Subcutaneous adipose tissue (tissue), 4 donors: Measurements from ENCODE around the gene MUCL3. TPM values are rescaled to one million over a fixed set of nuclear protein-coding genes. Genes with fewer than 3 reads are reported as not detected.

Experiments used
- CTCF ChIP-seq: fragments of 450-650 bp; IDR thresholded peaks from one replicate; pipeline ENCODE4 v1.5.1; 2016; ENCODE audit warnings: low read depth, mild to moderate bottlenecking, control low read depth, antibody characterized with exemption, moderate library complexity
- total RNA-seq, 4 donors: library from RNA; depleted of rRNA; stranded (reverse); fragments of >200 nt; gene quantifications; one replicate each; pipeline ENCODE4 v1.1.0, GENCODE V29; 2016

MUCL3 gene
- total RNA-seq: not detected

DNA sequence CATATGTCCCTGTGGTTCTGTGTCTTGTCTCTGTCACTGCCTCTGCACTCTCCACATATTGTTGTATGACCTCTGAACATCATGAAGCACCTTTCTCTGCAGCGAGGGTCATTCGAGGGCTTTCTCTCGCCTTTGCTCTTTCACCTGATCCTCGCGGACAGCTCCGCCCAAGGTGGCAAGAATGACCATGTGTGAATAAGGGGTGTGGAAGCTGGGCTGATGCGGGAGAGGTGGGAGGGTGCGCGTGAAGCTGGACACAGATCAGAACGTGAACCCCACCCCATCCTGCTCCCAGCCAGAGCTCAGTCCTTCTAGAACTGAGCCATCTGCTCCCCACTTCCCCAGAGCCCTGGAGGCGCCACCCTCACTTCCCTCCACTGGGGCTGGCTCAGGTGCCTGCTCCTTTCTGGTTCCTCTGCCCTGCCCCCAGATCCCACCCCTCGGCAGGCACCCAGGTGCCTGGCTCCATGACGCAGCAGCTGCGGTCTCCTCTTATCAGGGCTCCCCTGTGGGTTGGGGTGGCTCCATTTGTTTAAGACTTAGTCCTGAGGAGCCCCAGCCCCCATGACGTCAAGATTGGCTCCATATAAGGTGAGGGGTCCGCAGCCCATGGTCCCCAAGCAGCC, at the start of gene MUCL3:
MUCL3 (plus strand) TSS at position 613 of the 626 bp plus-strand sequence. CDS start 27 bp downstream, outside the sequence.
- TF ChIP-seq CTCF: no peak

DNA sequence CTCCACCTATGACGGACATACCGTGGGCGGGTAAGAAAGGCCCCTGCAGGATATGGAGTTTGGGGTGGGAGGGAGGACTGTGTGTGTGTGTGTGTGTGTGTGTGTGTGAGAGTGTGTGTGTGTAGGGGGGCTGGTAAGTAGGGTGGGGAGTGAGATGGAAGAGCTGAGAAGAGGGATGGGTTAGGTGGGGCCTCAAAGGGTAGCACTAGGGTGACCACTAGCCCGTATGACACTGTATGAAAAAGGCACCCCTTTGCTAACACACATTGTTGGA, 49.4 kb upstream of the MUCL3 start:
- TF ChIP-seq CTCF: no peak

GRCh38 chr6:30891816-30892538, 48.8 kb upstream of the MUCL3 start:
- no peak for TF ChIP-seq CTCF

GRCh38 chr6:30893001-30893591, 47.7 kb upstream of the MUCL3 start:
- no peak for TF ChIP-seq CTCF

DNA sequence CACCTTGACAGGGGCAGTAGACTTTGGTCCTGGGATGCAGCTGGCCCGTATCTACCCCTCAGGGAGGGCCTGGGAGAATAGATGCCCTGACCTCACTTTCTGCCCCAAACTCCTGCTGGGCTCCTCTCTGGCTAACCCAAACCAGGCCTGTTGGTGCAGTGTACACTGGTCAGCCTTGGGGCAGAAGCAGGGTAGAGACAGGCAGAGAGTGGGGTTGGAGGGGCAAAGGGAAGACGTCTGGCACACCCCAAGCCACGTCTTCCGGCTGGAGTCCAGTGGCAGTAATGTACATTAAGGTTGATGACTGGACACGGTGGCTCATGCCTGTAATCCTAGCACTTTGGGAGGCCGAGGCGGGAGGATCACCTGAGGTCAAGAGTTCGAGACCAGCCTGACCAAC, 47.1 kb upstream of the MUCL3 start:
- TF ChIP-seq CTCF: no peak

GRCh38 chr6:30894381-30894780, 46.4 kb upstream of the MUCL3 start:
- TF ChIP-seq CTCF: no peak

- no peak for TF ChIP-seq CTCF
Measured at GRCh38 chr6:30894935-30895334, 45.8 kb upstream of the MUCL3 start.
